Measurements from ENCODE around the gene PLD5.
A peak's percentile ranks its signal among the peaks of the same experiment; 100 is the strongest.
"Not testable (repeated sequence)": the region's sequence is repeated elsewhere in the genome, so short reads cannot be mapped to it uniquely, and the experiment has no call there.

PLD5 gene

GRCh38 chr1:242147096-242147976 lies 377.2 kb downstream of the PLD5 start:
- no peak for DNase-seq (ENCODE audit: low spot score)

GRCh38 chr1:242146652-242147051 lies 377.8 kb downstream of the PLD5 start:
- DNase-seq (ENCODE audit: low spot score) = no peak

- no peak for DNase-seq (ENCODE audit: low spot score)
Observed at GRCh38 chr1:242140836-242141235, 383.7 kb downstream of the PLD5 start.

- no peak for DNase-seq (ENCODE audit: low spot score)
Observed at GRCh38 chr1:242139986-242140385, 384.5 kb downstream of the PLD5 start.

- no peak for DNase-seq (ENCODE audit: low spot score)
Observed at GRCh38 chr1:242139442-242139841, 385.1 kb downstream of the PLD5 start.

- DNase-seq (ENCODE audit: low spot score) = no peak
Observed at GRCh38 chr1:242133796-242134195, 390.7 kb downstream of the PLD5 start.

GRCh38 chr1:242133351-242133750 lies 391.1 kb downstream of the PLD5 start:
- no peak for DNase-seq (ENCODE audit: low spot score)

- DNase-seq (ENCODE audit: low spot score) = no peak
Observed at GRCh38 chr1:242132121-242132817, 392.2 kb downstream of the PLD5 start.

GRCh38 chr1:242128951-242129502 lies 395.5 kb downstream of the PLD5 start:
- DNase-seq (ENCODE audit: low spot score) = peak; percentile 28

GRCh38 chr1:242120432-242120831 lies 404.1 kb downstream of the PLD5 start:
- no peak for DNase-seq (ENCODE audit: low spot score)

- DNase-seq (ENCODE audit: low spot score) = no peak
Observed at GRCh38 chr1:242100921-242101320, 423.6 kb downstream of the PLD5 start.

- DNase-seq (ENCODE audit: low spot score) = not testable (repeated sequence)
Observed at GRCh38 chr1:242097283-242097682, 427.2 kb downstream of the PLD5 start.

GRCh38 chr1:242093116-242093515 lies 431.4 kb downstream of the PLD5 start:
- DNase-seq (ENCODE audit: low spot score) = no peak

- DNase-seq (ENCODE audit: low spot score) = no peak
Observed at GRCh38 chr1:242089911-242090310, 434.6 kb downstream of the PLD5 start.

- no peak for DNase-seq (ENCODE audit: low spot score)
Observed at GRCh38 chr1:242088875-242089274, 435.6 kb downstream of the PLD5 start.

- no peak for DNase-seq (ENCODE audit: low spot score)
Observed at GRCh38 chr1:242086706-242087105, 437.8 kb downstream of the PLD5 start.

GRCh38 chr1:242086093-242086492 lies 438.4 kb downstream of the PLD5 start:
- no peak for DNase-seq (ENCODE audit: low spot score)

GRCh38 chr1:242083742-242084141 lies 440.8 kb downstream of the PLD5 start:
- no peak for DNase-seq (ENCODE audit: low spot score)

- no peak for DNase-seq (ENCODE audit: low spot score)
Observed at GRCh38 chr1:242081446-242081845, 443.1 kb downstream of the PLD5 start.

- DNase-seq (ENCODE audit: low spot score) = no peak
Observed at GRCh38 chr1:242065813-242066212, 458.7 kb downstream of the PLD5 start.

GRCh38 chr1:242062271-242062670 lies 462.2 kb downstream of the PLD5 start:
- no peak for DNase-seq (ENCODE audit: low spot score)

GRCh38 chr1:242059976-242060375 lies 464.5 kb downstream of the PLD5 start:
- DNase-seq (ENCODE audit: low spot score) = no peak

- DNase-seq (ENCODE audit: low spot score) = not testable (repeated sequence)
Observed at GRCh38 chr1:242058582-242058981, 465.9 kb downstream of the PLD5 start.
